K562 (cell line): ENCODE results near the gene DNAH9. TPM values are rescaled to one million over a fixed set of nuclear protein-coding genes. Genes with fewer than 3 reads are reported as not detected.

Experiments used
- ATAC-seq: fragments of 200-7000 bp; cut with Tn5 transposase; 3 replicates; pipeline ENCODE4 v1.9.1; 2020; ENCODE audit warnings: moderate library complexity
- BruUV-seq: library from RNA; stranded (reverse); fragments of 400-500 nt; replicated peaks from 2 replicates; lab custom pipeline; 2021; lab: Mats Ljungman, UMichigan
- CTCF ChIA-PET: fragments of 300-600 bp; formaldehyde crosslinking; extraction: SDS; loops from one replicate; lab custom pipeline; 2021; ENCODE audit warnings: low intra/inter-chr PET ratio; lab: Yijun Ruan, JAX
- POLR2A ChIA-PET: fragments of 300-600, 350-650 bp; sonication (Branson Sonifier 250); formaldehyde crosslinking; extraction: SDS; loops from one replicate; lab custom pipeline; 2021; ENCODE audit warnings: antibody characterized with exemption, inconsistent platforms; lab: Yijun Ruan, JAX
- DNase-seq, 4 experiments: peaks; one replicate each; pipeline versions ENCODE4 v3.0.0 to v3.0.0-alpha.2; 2011 to 2018; ENCODE audit warnings: low spot score in 3 of 4, mixed read lengths in 3 of 4; ENCODE audit errors: extremely low read depth in 1 of 4
- FAIRE-seq: peaks from 2 replicates; lab custom pipeline; 2011; peaks lifted over from hg19 to GRCh38; lab: Jason Lieb, UNC
- H2AFZ ChIP-seq: 2 replicates; pipeline ENCODE4 v1.6.0; 2011; ENCODE audit warnings: low read depth, low read length, control low read depth, inconsistent platforms
- H3K27ac ChIP-seq: fragments of 200-600 bp; 3 replicates; pipeline ENCODE4 v1.8.0; 2011; ENCODE audit warnings: low read depth, mild to moderate bottlenecking, control low read depth, inconsistent platforms, low read length, moderate library complexity, mixed read lengths; ENCODE audit errors: extremely low read depth
- H3K27me3 ChIP-seq, 2 experiments: fragments of 300-600 bp in 1 of 2; 2 replicates in 1 of 2; 3 replicates in 1 of 2; pipeline versions ENCODE4 v1.6.0 to v1.8.0; 2011; ENCODE audit warnings: inconsistent platforms in 2 of 2, low read length in 2 of 2, mild to moderate bottlenecking in 1 of 2, mixed read lengths in 1 of 2, moderate library complexity in 1 of 2; ENCODE audit not compliant: control insufficient read depth in 2 of 2, insufficient read depth in 2 of 2
- H3K36me3 ChIP-seq: fragments of 300-600 bp; 3 replicates; pipeline ENCODE4 v1.8.0; 2011; ENCODE audit warnings: mild to moderate bottlenecking, low read length, inconsistent platforms; ENCODE audit not compliant: control insufficient read depth, insufficient read depth
- H3K4me1 ChIP-seq, 2 experiments: fragments of 200-600 bp in 1 of 2; replicated peaks in 1 of 2; 2 replicates in 1 of 2; 3 replicates in 1 of 2; pipeline versions ENCODE4 v1.5.1 to v1.8.0; 2011; ENCODE audit warnings: inconsistent platforms in 2 of 2, low read length in 2 of 2, mild to moderate bottlenecking in 1 of 2, mixed read lengths in 1 of 2, moderate library complexity in 1 of 2; ENCODE audit not compliant: control insufficient read depth in 2 of 2, insufficient read depth in 2 of 2
- H3K4me2 ChIP-seq: 2 replicates; pipeline ENCODE4 v1.6.1; 2011; ENCODE audit warnings: low read length, control low read depth, inconsistent platforms, mixed read lengths; ENCODE audit not compliant: insufficient read depth
- H3K4me3 ChIP-seq: fragments of 200-600 bp; sonication (generic), shearing (Covaris generic); 2 replicates; pipeline ENCODE4 v1.5.1; 2016; ENCODE audit warnings: control low read depth, inconsistent platforms
- H3K79me2 ChIP-seq: fragments of 200-600 bp; 3 replicates; pipeline ENCODE4 v1.8.0; 2011; ENCODE audit warnings: low read length, inconsistent platforms; ENCODE audit not compliant: control insufficient read depth, insufficient read depth
- H3K9ac ChIP-seq, 2 experiments: 2 replicates each; pipeline versions ENCODE4 v1.6.0 to v1.6.1; 2011; ENCODE audit warnings: low read depth in 2 of 2, low read length in 2 of 2, control low read depth in 1 of 2, inconsistent platforms in 1 of 2, mild to moderate bottlenecking in 1 of 2, mixed read lengths in 1 of 2; ENCODE audit not compliant: insufficient read depth in 1 of 2
- H3K9me1 ChIP-seq: one replicate; pipeline ENCODE4 v1.6.0; 2011; ENCODE audit warnings: inconsistent platforms, mild to moderate bottlenecking, low read length, moderate library complexity; ENCODE audit not compliant: control insufficient read depth, insufficient read depth
- H3K9me3 ChIP-seq: replicated peaks from 2 replicates; pipeline ENCODE4 v1.5.1; 2011; ENCODE audit warnings: low read depth, low read length, inconsistent platforms; ENCODE audit not compliant: control insufficient read depth, insufficient read depth
- H4K20me1 ChIP-seq: replicated peaks from 2 replicates; pipeline ENCODE4 v1.6.1; 2011; ENCODE audit warnings: low read length, inconsistent platforms, mixed read lengths; ENCODE audit not compliant: control insufficient read depth, insufficient read depth
- AFF1 ChIP-seq, 2 experiments: fragments of 450-650 bp; IDR thresholded peaks; 2 replicates each; pipeline ENCODE4 v1.6.1; 2018; ENCODE audit warnings: mild to moderate bottlenecking in 2 of 2, low read depth in 1 of 2; ENCODE audit not compliant: partially characterized antibody in 2 of 2
- ARHGAP35 ChIP-seq: fragments of 450-650 bp; IDR thresholded peaks from 2 replicates; pipeline ENCODE4 v1.6.1; 2018; ENCODE audit not compliant: partially characterized antibody
- ARID4B ChIP-seq: sonication (generic); formaldehyde crosslinking; IDR thresholded peaks from 2 replicates; pipeline ENCODE4 v1.8.0; 2022; ENCODE audit warnings: mild to moderate bottlenecking, missing genetic modification reagents
- ARNT ChIP-seq, 2 experiments: fragments of 450-650 bp; IDR thresholded peaks; 2 replicates each; pipeline ENCODE4 v1.6.1; 2016; ENCODE audit warnings: mild to moderate bottlenecking in 1 of 2
- CHCHD3 ChIP-seq: fragments of 250-450 bp; sonication (Bioruptor Pico); IDR thresholded peaks from 2 replicates; pipeline ENCODE4 v2.1.2; 2022; ENCODE audit warnings: mild to moderate bottlenecking
- ETS2 ChIP-seq: IDR thresholded peaks from 2 replicates; pipeline ENCODE4 v1.6.1; 2016; ENCODE audit warnings: borderline replicate concordance, missing genetic modification characterization, mild to moderate bottlenecking, moderate library complexity, missing compliant biosample characterization; ENCODE audit not compliant: poor library complexity, severe bottlenecking
- HNRNPL ChIP-seq: fragments of 200-400 bp; formaldehyde crosslinking; IDR thresholded peaks from 2 replicates; pipeline ENCODE4 v1.6.1; 2017; ENCODE audit warnings: low read depth, mild to moderate bottlenecking, low read length
- IFI16 ChIP-seq: fragments of 250-450 bp; sonication (Bioruptor Pico); IDR thresholded peaks from 2 replicates; pipeline ENCODE4 v2.1.2; 2022; ENCODE audit warnings: mild to moderate bottlenecking, inconsistent platforms
- MXI1 ChIP-seq: IDR thresholded peaks from 2 replicates; pipeline ENCODE4 v1.6.1; 2011; ENCODE audit warnings: low read depth, mild to moderate bottlenecking, improper control_type of control experiment, low read length
- NCOA1 ChIP-seq: fragments of 450-650 bp; IDR thresholded peaks from 2 replicates; pipeline ENCODE4 v1.6.1; 2016; ENCODE audit warnings: low read depth
- SLC30A9 ChIP-seq: fragments of 250-450 bp; sonication (Bioruptor Pico); IDR thresholded peaks from 2 replicates; pipeline ENCODE4 v1.8.0; 2022; ENCODE audit warnings: mild to moderate bottlenecking, moderate library complexity
- SOX6 ChIP-seq: fragments of 450-650 bp; IDR thresholded peaks from 2 replicates; pipeline ENCODE4 v1.6.1; 2014; ENCODE audit warnings: mild to moderate bottlenecking
- ZNF444 ChIP-seq: fragments of 250-450 bp; sonication (Bioruptor Pico); IDR thresholded peaks from 2 replicates; pipeline ENCODE4 v1.4.0; 2020; ENCODE audit warnings: mild to moderate bottlenecking, moderate library complexity
- ZNF57 ChIP-seq: fragments of 450-650 bp; formaldehyde crosslinking; IDR thresholded peaks from 2 replicates; pipeline ENCODE4 v1.4.0; 2020; ENCODE audit warnings: mild to moderate bottlenecking, moderate library complexity
- WGBS: fragments of 100-300 bp; shearing (Covaris generic); methylation state at CpG from one replicate; pipeline ENCODE4 v1.1.6; 2016; ENCODE audit warnings: low coverage, mixed read lengths; ENCODE audit not compliant: insufficient coverage; ENCODE audit errors: missing lambda C conversion rate; 5-methylcytosine and 5-hydroxymethylcytosine counted together
- in situ Hi-C: fragments of 300-500 bp; cut with MboI; formaldehyde crosslinking; loops from 4 replicates; pipeline ENCODE4 v1.15.0; 2018; ENCODE audit warnings: inconsistent platforms, mixed read lengths
- intact Hi-C: fragments of 100-400 bp; cut with micrococcal nuclease; formaldehyde crosslinking; loops from 2 replicates; pipeline ENCODE4 v1.14.2; 2022
- polyA plus RNA-seq, 8 experiments: library from polyadenylated mRNA; depleted of rRNA in 4 of 8; stranded (reverse) in 5 of 8; unstranded in 3 of 8; fragments of >200 nt; fragmentation: Nextera tagmentation in 2 of 8; fragmentation: Illumina TruSeq in 1 of 8; extraction: Ambion mirVana in 2 of 8; extraction: Trizol in 1 of 8; gene quantifications; 2 replicates each; pipeline versions ENCODE4 v1.2.1 to v1.2.3, GENCODE V29; 2011 to 2014; ENCODE audit warnings: inconsistent platforms in 1 of 8, missing spikeins in 1 of 8
- total RNA-seq, 7 experiments: library from RNA; depleted of rRNA in 6 of 7; stranded (reverse); fragments of >200 nt in 6 of 7; fragmentation: Illumina TruSeq in 2 of 7; extraction: Trizol in 2 of 7; gene quantifications; 2 replicates each; pipeline versions ENCODE4 v1.2.1 to v1.2.3, GENCODE V29; 2011 to 2021; ENCODE audit warnings: low replicate concordance in 1 of 7

DNAH9 gene
- total and polyA plus RNA-seq, 9 of the 15 experiments (the other 6 are each of a cell fraction or from before 2014, with no cell fraction given), result not detected

GRCh38 chr17:11908711-11909146, 310.5 kb downstream of the DNAH9 start:
- peak overlapping the region; percentile 67 for H2AFZ ChIP-seq
- FAIRE-seq, result peak; percentile 99
- H3K36me3 ChIP-seq, result no peaks in the 10 kb centered on the region
- H3K9ac ChIP-seq, result peak overlapping the region in 1 of 2 experiments; percentile 12; a peak in 1 of 4 replicates
- peaks cover 0 to 18% of the 10 kb centered on the region in 2 experiments; a peak in 4 of 5 replicates for H3K4me1 ChIP-seq
- peak; percentile 83 to 95 (median 86) for DNase-seq
- peak; percentile 97 for ATAC-seq
- no peaks in the 10 kb centered on the region for H4K20me1 ChIP-seq
- WGBS, result 0% methylated on average over 7 of the region's 7 CpGs
- in situ Hi-C loops (no loop called here), intact Hi-C loops (no loop called here)
- no peaks in the 10 kb centered on the region for H3K27me3 ChIP-seq
- peak overlapping the region; percentile 66 for H3K27ac ChIP-seq
- CTCF ChIA-PET, result no interaction called here
- H3K79me2 ChIP-seq, result no peaks in the 10 kb centered on the region
- no peaks in the 10 kb centered on the region for H3K9me1 ChIP-seq
- H3K9me3 ChIP-seq, result no peaks in the 10 kb centered on the region; the same call in 1 of the 2 replicates
- BruUV-seq, result no TSS peak
- H3K4me2 ChIP-seq, result peak overlapping the region; percentile 65
- POLR2A ChIA-PET, result no interaction called here
- no peak overlapping the region for H3K4me3 ChIP-seq
- TF ChIP-seq AFF1 (IDR thresholded peaks at IDR 0.05; ENCODE audit: low read depth in 1 of 2, partially characterized antibody in 2 of 2), result peak in 1 of 2 experiments; percentile 94
- TF ChIP-seq ZNF444 (CRISPR knock-in tag), result no peak
- no peak for TF ChIP-seq SLC30A9 (CRISPR knock-in tag)
- no peak for TF ChIP-seq ARID4B (CRISPR knock-in tag)
- TF ChIP-seq CHCHD3, result no peak
- no peak for TF ChIP-seq ETS2 (tag)
- TF ChIP-seq NCOA1, result peak; percentile 92
- no peak for TF ChIP-seq HNRNPL
- TF ChIP-seq MXI1, result peak; percentile 29; the same call in 1 of the 2 replicates
- TF ChIP-seq IFI16 (CRISPR knock-in tag), result 0 out of 2 replicates have a peak, but pooled peaks have one; percentile 10
- TF ChIP-seq ARHGAP35, result no peak
- TF ChIP-seq ARNT (IDR thresholded peaks at IDR 0.05), result peak; percentile 96 to 97
- peak; percentile 99 for TF ChIP-seq SOX6
- TF ChIP-seq ZNF57, result no peak
